HL-60 (cell line): ENCODE data around the gene PKD1L1.

Experiments
- CTCF ChIP-seq: IDR thresholded peaks from one replicate; pipeline ENCODE4 v1.5.1; 2011; ENCODE audit warnings: low read length, control low read depth, inconsistent platforms; ENCODE audit not compliant: insufficient read depth
- REST ChIP-seq: IDR thresholded peaks from 2 replicates; pipeline ENCODE4 v1.6.1; 2012; ENCODE audit warnings: low read depth; ENCODE audit not compliant: insufficient replicate concordance

- no peak for TF ChIP-seq REST
- TF ChIP-seq CTCF, result no peak
These were observed 72.9 kb downstream of the PKD1L1 start for GRCh38 chr7:47875406-47875805.
